A673 (cell line): ENCODE results near the gene MCAT. TPM values are rescaled to one million over a fixed set of nuclear protein-coding genes. Genes with fewer than 3 reads are reported as not detected.

Experiments
- BruUV-seq: library from RNA; stranded (reverse); fragments of 400-500 nt; replicated peaks from 2 replicates; lab custom pipeline; 2021; lab: Mats Ljungman, UMichigan
- CTCF ChIA-PET: fragments of 300-600 bp; sonication (Branson Sonifier 250); formaldehyde crosslinking; loops from one replicate; lab custom pipeline; 2022; ENCODE audit warnings: antibody characterized with exemption; lab: Charles Lee
- POLR2A ChIA-PET: fragments of 300-600 bp; sonication (Branson Sonifier 250); formaldehyde crosslinking; loops from one replicate; lab custom pipeline; 2022; ENCODE audit warnings: antibody characterized with exemption; ENCODE audit not compliant: low non-redundant PET; lab: Charles Lee
- DNase-seq: peaks from one replicate; pipeline ENCODE4 v3.0.0-alpha.2; 2015; ENCODE audit warnings: low spot score
- H3K27ac ChIP-seq: fragments of 200-600 bp; sonication (generic); 2 replicates; pipeline ENCODE4 v1.5.1; 2016; ENCODE audit warnings: mixed run types, low read depth, mild to moderate bottlenecking, mixed read lengths, antibody characterized with exemption, low read length; ENCODE audit not compliant: poor library complexity, severe bottlenecking
- H3K27me3 ChIP-seq: fragments of 200-600 bp; sonication (generic); replicated peaks from 2 replicates; pipeline ENCODE4 v1.6.1; 2017; ENCODE audit warnings: mixed run types, low read depth, mild to moderate bottlenecking, mixed read lengths, antibody characterized with exemption, low read length; ENCODE audit not compliant: insufficient read depth, poor library complexity
- H3K36me3 ChIP-seq: fragments of 200-600 bp; sonication (generic); 2 replicates; pipeline ENCODE4 v1.6.1; 2016; ENCODE audit warnings: mixed run types, mild to moderate bottlenecking, mixed read lengths, antibody characterized with exemption, low read length; ENCODE audit not compliant: insufficient read depth, poor library complexity, severe bottlenecking
- H3K4me1 ChIP-seq: fragments of 200-600 bp; sonication (generic); 2 replicates; pipeline ENCODE4 v1.6.1; 2017; ENCODE audit warnings: mixed run types, mild to moderate bottlenecking, mixed read lengths, antibody characterized with exemption, low read length; ENCODE audit not compliant: insufficient read depth, poor library complexity, severe bottlenecking
- H3K4me3 ChIP-seq: fragments of 200-600 bp; sonication (generic); 2 replicates; pipeline ENCODE4 v1.5.1; 2016; ENCODE audit warnings: low read depth, mixed run types, mild to moderate bottlenecking, mixed read lengths, low read length; ENCODE audit not compliant: poor library complexity, severe bottlenecking
- H3K9me3 ChIP-seq: fragments of 200-600 bp; sonication (generic); 2 replicates; pipeline ENCODE4 v1.6.1; 2016; ENCODE audit warnings: mixed run types, low read depth, mild to moderate bottlenecking, mixed read lengths, antibody characterized with exemption, low read length; ENCODE audit not compliant: poor library complexity, severe bottlenecking
- CTCF ChIP-seq: fragments of 300-800, 200-600 bp; sonication (generic); conservative IDR thresholded peaks from 2 replicates; pipeline ENCODE4 v1.5.1; 2017; ENCODE audit warnings: low read depth, mild to moderate bottlenecking, antibody characterized with exemption, low read length, moderate library complexity, mixed read lengths
- EZH2 ChIP-seq: fragments of 200-600 bp; sonication (generic); IDR thresholded peaks from 2 replicates; pipeline ENCODE4 v1.6.1; 2017; ENCODE audit warnings: borderline replicate concordance, low read depth, mild to moderate bottlenecking, mixed read lengths, antibody characterized with exemption, low read length; ENCODE audit not compliant: poor library complexity, severe bottlenecking
- intact Hi-C: fragments of 100-400 bp; cut with micrococcal nuclease; formaldehyde crosslinking; loops from one replicate; pipeline ENCODE4 v1.10.0; 2022; ENCODE audit not compliant: unreplicated experiment
- total RNA-seq: library from RNA; stranded (reverse); gene quantifications from 2 replicates; pipeline ENCODE4 v1.2.3, GENCODE V29; 2021

MCAT gene
- total RNA-seq, 1 experiment from 2014 or later = 32.2 TPM

- peak overlapping the region; percentile 70 for H3K27ac ChIP-seq
- H3K4me3 ChIP-seq = peak overlapping the region; percentile 69
- peak; percentile 23 for DNase-seq
- ChIA-PET CTCF (no interaction called here), POLR2A (no interaction called here)
- no TSS peak for BruUV-seq
- H3K27me3 ChIP-seq = no peaks in the 10 kb centered on the region
- no peaks in the 10 kb centered on the region for H3K4me1 ChIP-seq
- H3K36me3 ChIP-seq = no peaks in the 10 kb centered on the region
- TF ChIP-seq CTCF = no peak
- TF ChIP-seq EZH2 = no peak
- intact Hi-C loops = no loop called here
- no peaks in the 10 kb centered on the region for H3K9me3 ChIP-seq
These were observed 8.8 kb upstream of the MCAT start for GRCh38 chr22:43152003-43152356.

GRCh38 chr22:43151251-43152002 is 8.2 kb upstream of the MCAT start, which contains the start of gene TSPO:
Gene TSPO, plus strand, starts transcription at chr22:43151559. Its CDS starts 7,680 bp downstream, at chr22:43159239.
- Histone ChIP-seq H3K27ac (peak within 1 kb of the TSS; percentile 70), H3K4me3 (peak within 1 kb of the TSS; percentile 69), H3K4me1 (no peaks in the 10 kb centered on the region), H3K27me3 (no peaks in the 10 kb centered on the region), H3K36me3 (no peaks in the 10 kb centered on the region), H3K9me3 (no peaks in the 10 kb centered on the region)
- DNase-seq = peak; percentile 75
- ChIA-PET POLR2A (interaction anchor here (0.6 kb wide), 1 partner anchor 299 kb away, joined by 5 read pairs; no protein-coding TSS in a partner anchor), CTCF (no interaction called here)
- TF ChIP-seq CTCF = no peak
- no peak for TF ChIP-seq EZH2
- no TSS peak for BruUV-seq
- intact Hi-C loops = no loop called here

- ChIA-PET CTCF (no interaction called here), POLR2A (interaction anchor here (0.6 kb wide), 1 partner anchor 299 kb away, joined by 5 read pairs; no protein-coding TSS in a partner anchor)
- intact Hi-C loops = no loop called here
- no peak for TF ChIP-seq CTCF
- no peak for TF ChIP-seq EZH2
- Histone ChIP-seq H3K27ac (peak overlapping the region; percentile 70), H3K27me3 (no peaks in the 10 kb centered on the region), H3K9me3 (no peaks in the 10 kb centered on the region), H3K4me1 (no peaks in the 10 kb centered on the region), H3K4me3 (peak overlapping the region; percentile 69), H3K36me3 (no peaks in the 10 kb centered on the region)
- BruUV-seq = no TSS peak
- DNase-seq = no peak
These were observed 7.6 kb upstream of the MCAT start for GRCh38 chr22:43150731-43151206.
